PC-9 (cell line): ENCODE data around the gene SRP68. TPM values are rescaled to one million over a fixed set of nuclear protein-coding genes. Genes with fewer than 3 reads are reported as not detected.

ENCODE experiments used
- BruUV-seq: library from RNA; stranded (reverse); fragments of 400-500 nt; replicated peaks from 2 replicates; lab custom pipeline; 2021; lab: Mats Ljungman, UMichigan
- CTCF ChIA-PET: fragments of 300-600 bp; sonication (Branson Sonifier 250); formaldehyde crosslinking; loops from one replicate; lab custom pipeline; 2022; ENCODE audit warnings: antibody characterized with exemption; lab: Charles Lee
- POLR2A ChIA-PET: fragments of 300-600 bp; sonication (Branson Sonifier 250); formaldehyde crosslinking; loops from one replicate; lab custom pipeline; 2022; ENCODE audit warnings: antibody characterized with exemption; ENCODE audit not compliant: unreplicated experiment; lab: Charles Lee
- DNase-seq, 2 experiments: peaks; one replicate each; pipeline versions ENCODE4 v3.0.0 to v3.0.0-alpha.2; 2015 to 2022; ENCODE audit warnings: mixed read lengths in 1 of 2
- H2AFZ ChIP-seq: fragments of 200-600 bp; sonication (generic); 2 replicates; pipeline ENCODE4 v1.8.1; 2017; ENCODE audit warnings: antibody characterized with exemption
- H3F3A ChIP-seq: fragments of 200-600 bp; sonication (generic); 2 replicates; pipeline ENCODE4 v1.8.1; 2017; ENCODE audit warnings: antibody characterized with exemption, mild to moderate bottlenecking, low read depth; ENCODE audit not compliant: insufficient read depth
- H3K27ac ChIP-seq: fragments of 200-600 bp; sonication (generic); 2 replicates; pipeline ENCODE4 v1.6.1; 2016; ENCODE audit warnings: mixed run types
- H3K27me3 ChIP-seq: fragments of 200-600 bp; sonication (generic); 2 replicates; pipeline ENCODE4 v1.6.1; 2016; ENCODE audit warnings: low read depth, mixed run types; ENCODE audit not compliant: insufficient read depth
- H3K36me3 ChIP-seq: fragments of 200-600 bp; sonication (generic); 2 replicates; pipeline ENCODE4 v1.6.1; 2016; ENCODE audit warnings: low read depth, mixed run types
- H3K4me1 ChIP-seq: fragments of 200-600 bp; sonication (generic); replicated peaks from 2 replicates; pipeline ENCODE4 v1.6.1; 2016; ENCODE audit warnings: mixed run types; ENCODE audit not compliant: insufficient read depth
- H3K4me2 ChIP-seq: fragments of 200-600 bp; sonication (generic); 2 replicates; pipeline ENCODE4 v1.6.1; 2017; ENCODE audit warnings: mixed run types
- H3K4me3 ChIP-seq: fragments of 200-600 bp; sonication (generic); 2 replicates; pipeline ENCODE4 v1.6.1; 2016; ENCODE audit warnings: mixed run types
- H3K79me2 ChIP-seq: fragments of 200-600 bp; sonication (generic); 2 replicates; pipeline ENCODE4 v1.6.1; 2017; ENCODE audit warnings: low read depth, mixed run types
- H3K9me2 ChIP-seq: fragments of 200-600 bp; sonication (generic); 2 replicates; pipeline ENCODE4 v1.8.1; 2017; ENCODE audit warnings: mild to moderate bottlenecking; ENCODE audit not compliant: insufficient read depth
- H3K9me3 ChIP-seq: fragments of 200-600 bp; sonication (generic); 2 replicates; pipeline ENCODE4 v1.8.1; 2016; ENCODE audit warnings: low read depth; ENCODE audit not compliant: insufficient read depth
- H4K20me1 ChIP-seq: fragments of 200-600 bp; sonication (generic); 2 replicates; pipeline ENCODE4 v1.8.1; 2017; ENCODE audit not compliant: insufficient read depth
- CTCF ChIP-seq: fragments of 200-600 bp; sonication (generic); conservative IDR thresholded peaks from 2 replicates; pipeline ENCODE4 v1.6.1; 2017; ENCODE audit warnings: mixed run types, antibody characterized with exemption, mild to moderate bottlenecking, moderate library complexity
- EZH2 ChIP-seq: fragments of 200-600 bp; sonication (generic); IDR thresholded peaks from 2 replicates; pipeline ENCODE4 v1.8.0; 2017; ENCODE audit warnings: antibody characterized with exemption, low read depth
- intact Hi-C: fragments of 100-400 bp; cut with micrococcal nuclease; formaldehyde crosslinking; loops from one replicate; pipeline ENCODE4 v1.10.0; 2022; ENCODE audit not compliant: unreplicated experiment
- total RNA-seq: library from RNA; stranded (reverse); gene quantifications from 2 replicates; pipeline ENCODE4 v1.2.3, GENCODE V29; 2021

The SRP68 gene
- total RNA-seq, 1 experiment from 2014 or later, result 91.7 TPM

- POLR2A ChIA-PET, result interaction anchor here (0.6 kb wide), 1 partner anchor 20 kb away, joined by 13 read pairs; no protein-coding TSS in a partner anchor
- CTCF ChIA-PET, result interaction anchor here (0.6 to 1.7 kb wide), 6 partner anchors 39 to 225 kb away, joined by 3 to 16 read pairs (median 4); no protein-coding TSS in a partner anchor
- H3K9me3 ChIP-seq, result no peaks in the 10 kb centered on the region
- no peaks in the 10 kb centered on the region for H3K4me1 ChIP-seq
- no peaks in the 10 kb centered on the region for H3K27me3 ChIP-seq
- H3K79me2 ChIP-seq, result no peaks in the 10 kb centered on the region
- no peaks in the 10 kb centered on the region for H3F3A ChIP-seq
- H3K9me2 ChIP-seq, result no peaks in the 10 kb centered on the region
- H2AFZ ChIP-seq, result no peak overlapping the region
- H3K36me3 ChIP-seq, result no peaks in the 10 kb centered on the region
- no peak for DNase-seq
- intact Hi-C loops, result loop anchor here (1.0 to 5.0 kb wide), 3 partner anchors 39 to 282 kb away; no protein-coding TSS in a partner anchor
- H3K4me2 ChIP-seq, result no peak overlapping the region
- BruUV-seq, result no TSS peak
- no peak overlapping the region for H3K27ac ChIP-seq
- H4K20me1 ChIP-seq, result no peaks in the 10 kb centered on the region
- H3K4me3 ChIP-seq, result no peak overlapping the region
- TF ChIP-seq EZH2 (no peak), CTCF (no peak)
Observed at GRCh38 chr17:76014925-76015261, 57.4 kb downstream of the SRP68 start.

- Histone ChIP-seq H4K20me1 (no peaks in the 10 kb centered on the region), H3K79me2 (no peaks in the 10 kb centered on the region), H3K36me3 (no peaks in the 10 kb centered on the region), H3K27ac (no peak overlapping the region), H3K4me3 (no peak overlapping the region), H3K4me2 (no peak overlapping the region), H3K9me3 (no peaks in the 10 kb centered on the region), H3K27me3 (no peaks in the 10 kb centered on the region), H3K9me2 (no peaks in the 10 kb centered on the region), H3F3A (no peaks in the 10 kb centered on the region), H2AFZ (no peak overlapping the region), H3K4me1 (no peaks in the 10 kb centered on the region)
- ChIA-PET POLR2A (interaction anchor here (0.6 to 0.7 kb wide), 4 partner anchors 13 to 164 kb away, joined by 3 to 13 read pairs (median 4); partner anchors contain the start of gene EVPL), CTCF (interaction anchor here (0.5 to 1.7 kb wide), 11 partner anchors 20 to 877 kb away, joined by 3 to 16 read pairs (median 4); no protein-coding TSS in a partner anchor)
- DNase-seq, result peak in 1 of 2 experiments; percentile 69
- TF ChIP-seq EZH2 (no peak), CTCF (peak; percentile 94)
- intact Hi-C loops, result loop anchor here (1.0 to 5.0 kb wide), 3 partner anchors 40 to 283 kb away; no protein-coding TSS in a partner anchor
- no TSS peak for BruUV-seq
Observed at GRCh38 chr17:76014100-76014924, 58.0 kb downstream of the SRP68 start.

- TF ChIP-seq CTCF (no peak), EZH2 (no peak)
- no TSS peak for BruUV-seq
- DNase-seq, result no peak
- H3K36me3 ChIP-seq, result no peaks in the 10 kb centered on the region
- no peaks in the 10 kb centered on the region for H3K79me2 ChIP-seq
- no peaks in the 10 kb centered on the region for H4K20me1 ChIP-seq
- H3K4me2 ChIP-seq, result no peak overlapping the region
- no peaks in the 10 kb centered on the region for H3K27me3 ChIP-seq
- POLR2A ChIA-PET, result no interaction called here
- H3K9me2 ChIP-seq, result no peaks in the 10 kb centered on the region
- no peaks in the 10 kb centered on the region for H3K9me3 ChIP-seq
- no peaks in the 10 kb centered on the region for H3K4me1 ChIP-seq
- no peaks in the 10 kb centered on the region for H3F3A ChIP-seq
- H2AFZ ChIP-seq, result no peak overlapping the region
- CTCF ChIA-PET, result interaction anchor here (0.6 to 1.7 kb wide), 4 partner anchors 30 to 876 kb away, joined by 3 to 16 read pairs (median 4); no protein-coding TSS in a partner anchor
- intact Hi-C loops, result loop anchor here (5.0 kb wide), 2 partner anchors 264 to 284 kb away; no protein-coding TSS in a partner anchor
- H3K27ac ChIP-seq, result no peak overlapping the region
- no peak overlapping the region for H3K4me3 ChIP-seq
Observed at GRCh38 chr17:76013377-76013932, 58.9 kb downstream of the SRP68 start.
